Neuronal stem cell (in vitro differentiated cells): ENCODE data around the gene SLITRK1.

Experiments
- DNase-seq: peaks from one replicate; pipeline ENCODE4 v3.0.0-alpha.2; 2013; ENCODE audit warnings: low spot score
- H2AFZ ChIP-seq: one replicate; pipeline ENCODE4 v1.6.1; 2013; ENCODE audit warnings: mild to moderate bottlenecking, low read length, inconsistent platforms
- H2AK5ac ChIP-seq: 2 replicates; pipeline ENCODE4 v1.6.1; 2013; ENCODE audit warnings: low read depth, mild to moderate bottlenecking, inconsistent platforms, low read length, moderate library complexity, mixed read lengths
- H2BK120ac ChIP-seq: 2 replicates; pipeline ENCODE4 v1.6.1; 2013; ENCODE audit warnings: low read depth, mild to moderate bottlenecking, inconsistent platforms, low read length, moderate library complexity, mixed read lengths
- H2BK12ac ChIP-seq: one replicate; pipeline ENCODE4 v1.6.1; 2013; ENCODE audit warnings: low read length, inconsistent platforms
- H2BK15ac ChIP-seq: 2 replicates; pipeline ENCODE4 v1.6.1; 2013; ENCODE audit warnings: mild to moderate bottlenecking, low read length, inconsistent platforms, mixed read lengths
- H2BK5ac ChIP-seq: one replicate; pipeline ENCODE4 v1.6.1; 2013; ENCODE audit warnings: inconsistent platforms, mild to moderate bottlenecking, low read length, moderate library complexity
- H3K14ac ChIP-seq: one replicate; pipeline ENCODE4 v1.6.1; 2013; ENCODE audit warnings: low read length, inconsistent platforms
- H3K18ac ChIP-seq: 2 replicates; pipeline ENCODE4 v1.6.1; 2013; ENCODE audit warnings: low read length, inconsistent platforms
- H3K23ac ChIP-seq: 2 replicates; pipeline ENCODE4 v1.6.1; 2013; ENCODE audit warnings: low read depth, mild to moderate bottlenecking, mixed read lengths, low read length, inconsistent platforms; ENCODE audit not compliant: poor library complexity
- H3K27ac ChIP-seq: replicated peaks from 3 replicates; pipeline ENCODE4 v1.5.1; 2013; ENCODE audit warnings: low read length, inconsistent platforms
- H3K27me3 ChIP-seq, 3 experiments: 2 replicates each; pipeline ENCODE4 v1.6.1; 2013; ENCODE audit warnings: low read length in 3 of 3, mild to moderate bottlenecking in 2 of 3, inconsistent platforms in 1 of 3, low read depth in 1 of 3, mixed read lengths in 1 of 3, moderate library complexity in 1 of 3; ENCODE audit not compliant: control insufficient read depth in 3 of 3, insufficient read depth in 3 of 3
- H3K36me3 ChIP-seq, 2 donors: replicated peaks in 1 of 2; 2 replicates each; pipeline ENCODE4 v1.6.1; 2013; ENCODE audit warnings: low read length in 2 of 2; ENCODE audit not compliant: control insufficient read depth in 2 of 2, insufficient read depth in 2 of 2
- H3K4ac ChIP-seq: 2 replicates; pipeline ENCODE4 v1.6.1; 2013; ENCODE audit warnings: inconsistent platforms, mild to moderate bottlenecking, low read length, moderate library complexity
- H3K4me1 ChIP-seq, 2 donors: 1 replicate in 1 of 2; 2 replicates in 1 of 2; pipeline ENCODE4 v1.6.1; 2013; ENCODE audit warnings: low read length in 2 of 2, low read depth in 1 of 2; ENCODE audit not compliant: control insufficient read depth in 2 of 2, insufficient read depth in 1 of 2
- H3K4me2 ChIP-seq: one replicate; pipeline ENCODE4 v1.6.1; 2013; ENCODE audit warnings: mild to moderate bottlenecking, low read length, inconsistent platforms; ENCODE audit not compliant: insufficient read depth, poor library complexity, severe bottlenecking
- H3K4me3 ChIP-seq, 2 donors: 2 replicates each; pipeline ENCODE4 v1.5.1; 2013; ENCODE audit warnings: low read length in 2 of 2, mild to moderate bottlenecking in 2 of 2, inconsistent platforms in 1 of 2, moderate library complexity in 1 of 2
- H3K79me1 ChIP-seq: one replicate; pipeline ENCODE4 v1.6.1; 2013; ENCODE audit warnings: low read depth, mild to moderate bottlenecking, inconsistent platforms, low read length, moderate library complexity
- H3K9ac ChIP-seq: one replicate; pipeline ENCODE4 v1.6.1; 2013; ENCODE audit warnings: mild to moderate bottlenecking, low read depth, low read length, inconsistent platforms; ENCODE audit not compliant: poor library complexity
- H3K9me3 ChIP-seq, 2 donors: replicated peaks in 1 of 2; 2 replicates each; pipeline versions ENCODE3 to v1.6.1; 2013; ENCODE audit warnings: low read length in 2 of 2, mild to moderate bottlenecking in 2 of 2, inconsistent platforms in 1 of 2, low read depth in 1 of 2, mixed read lengths in 1 of 2, moderate library complexity in 1 of 2; ENCODE audit not compliant: control insufficient read depth in 2 of 2, insufficient read depth in 1 of 2
- H4K8ac ChIP-seq: one replicate; pipeline ENCODE4 v1.6.1; 2013; ENCODE audit warnings: low read depth, mild to moderate bottlenecking, inconsistent platforms, low read length, moderate library complexity
- H4K91ac ChIP-seq: one replicate; pipeline ENCODE4 v1.6.1; 2013; ENCODE audit warnings: low read length, low read depth, mild to moderate bottlenecking, inconsistent platforms; ENCODE audit not compliant: poor library complexity
- WGBS, 2 donors: extraction: QIAGEN DNeasy Blood & Tissue Kit; methylation state at CpG; one replicate each; pipeline ENCODE4 v1.1.7; 2013; ENCODE audit warnings: missing lambda C conversion rate in 2 of 2, mixed read lengths in 1 of 2; ENCODE audit not compliant: insufficient read length in 2 of 2, insufficient replicate concordance in 1 of 2; ENCODE audit errors: extremely low coverage in 2 of 2; 5-methylcytosine and 5-hydroxymethylcytosine counted together

Gene SLITRK1

DNA sequence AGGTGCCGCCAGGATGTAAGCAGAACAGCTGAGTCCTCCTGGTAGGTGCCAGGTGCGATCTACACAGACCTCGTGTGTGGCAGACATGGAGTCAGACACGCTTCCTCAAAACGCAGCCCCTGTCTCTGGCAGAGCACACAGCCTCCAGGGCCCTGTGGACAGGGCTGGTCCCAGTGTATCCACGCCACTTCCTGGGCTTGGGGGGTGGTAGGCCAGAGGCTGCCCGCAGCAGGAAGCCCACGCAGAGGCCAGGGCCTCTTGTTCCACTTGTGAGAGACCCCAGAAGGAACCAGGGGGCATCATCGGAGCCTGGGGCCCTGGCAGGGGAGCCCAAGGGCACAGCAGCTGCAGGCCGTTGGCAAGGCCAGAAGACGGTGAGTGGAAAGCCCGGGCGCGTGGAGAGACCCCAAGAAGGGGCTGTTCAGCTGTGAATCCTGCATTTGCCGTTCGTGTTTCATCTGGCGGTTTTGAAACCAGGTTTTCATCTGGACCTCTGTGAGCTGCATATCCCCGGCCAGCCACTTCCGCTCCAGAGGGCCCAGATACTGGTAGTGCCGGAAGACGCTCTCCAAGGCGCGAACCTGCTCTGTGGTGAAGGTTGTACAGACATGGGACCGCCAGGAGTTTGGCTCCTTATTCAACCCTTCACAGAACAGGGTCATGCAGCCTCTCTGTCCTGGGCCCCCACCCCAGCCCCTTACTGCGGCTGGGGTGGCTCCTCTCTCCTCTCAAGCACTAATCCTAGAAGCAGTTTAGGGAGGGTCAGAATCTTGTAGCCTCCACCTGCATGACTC lies 25.1 kb upstream of the SLITRK1 start:
- no peak overlapping the region for H3K27ac ChIP-seq
- no peaks in the 10 kb centered on the region for H3K79me1 ChIP-seq
- H3K4ac ChIP-seq, result no peak overlapping the region
- H3K27me3 ChIP-seq, result no peaks in the 10 kb centered on the region
- H2BK12ac ChIP-seq, result no peak overlapping the region
- no peak overlapping the region for H3K14ac ChIP-seq
- WGBS, 2 donors, result no CpG with 5 or more reads among the region's 25 CpGs
- no peak overlapping the region for H2BK15ac ChIP-seq
- no peak overlapping the region for H2BK120ac ChIP-seq
- H3K4me2 ChIP-seq, result no peak overlapping the region
- H4K91ac ChIP-seq, result no peak overlapping the region
- H3K18ac ChIP-seq, result peak overlapping the region; percentile 48
- H3K9me3 ChIP-seq, result no peaks in the 10 kb centered on the region
- H2AFZ ChIP-seq, result peak overlapping the region; percentile 29
- no peak overlapping the region for H3K4me3 ChIP-seq
- peak overlapping the region; percentile 68 for H2AK5ac ChIP-seq
- peak overlapping the region; percentile 43 for H4K8ac ChIP-seq
- H3K9ac ChIP-seq, result no peak overlapping the region
- no peak overlapping the region for H2BK5ac ChIP-seq
- peak overlapping the region; percentile 55 for H3K23ac ChIP-seq
- no peaks in the 10 kb centered on the region for H3K4me1 ChIP-seq
- no peaks in the 10 kb centered on the region for H3K36me3 ChIP-seq
- no peak for DNase-seq

DNA sequence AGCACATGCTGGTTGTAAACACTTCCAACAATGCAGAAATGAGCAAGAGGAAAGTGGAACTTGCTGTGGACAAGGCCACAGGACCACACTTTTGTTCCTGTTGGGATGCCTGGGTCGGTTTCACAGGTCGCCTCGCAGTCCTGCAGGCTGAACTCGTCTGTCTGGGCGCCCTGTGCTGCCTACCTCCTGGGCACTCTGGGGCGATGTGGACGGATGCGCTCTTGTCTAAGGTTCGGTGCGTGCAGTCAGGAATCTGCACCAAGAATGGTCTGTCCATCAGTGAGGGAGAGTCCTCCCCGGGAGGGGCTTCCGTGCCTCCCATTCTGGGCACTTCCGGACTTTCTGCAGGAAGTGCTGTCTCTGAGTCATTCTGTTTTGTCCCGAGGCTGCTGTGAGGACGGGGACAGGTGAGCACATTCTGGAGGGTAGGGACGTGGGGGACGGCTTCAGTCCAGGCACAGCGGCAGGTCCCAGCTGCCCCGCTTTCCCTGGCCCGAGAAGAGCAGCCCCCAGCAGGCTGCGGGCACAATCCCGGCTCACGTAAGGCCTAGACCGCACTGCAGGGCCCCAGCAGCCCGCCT lies 24.1 kb upstream of the SLITRK1 start:
- no peak overlapping the region for H3K4me2 ChIP-seq
- no peak overlapping the region for H3K4me3 ChIP-seq
- no CpG with 5 or more reads among the region's 25 CpGs for WGBS, 2 donors
- no peak overlapping the region for H2AFZ ChIP-seq
- no peaks in the 10 kb centered on the region for H3K4me1 ChIP-seq
- no peak overlapping the region for H2BK12ac ChIP-seq
- no peak overlapping the region for H4K8ac ChIP-seq
- no peak overlapping the region for H3K23ac ChIP-seq
- DNase-seq, result no peak
- no peak overlapping the region for H3K4ac ChIP-seq
- H3K9me3 ChIP-seq, result no peaks in the 10 kb centered on the region
- no peaks in the 10 kb centered on the region for H3K27me3 ChIP-seq
- H2BK120ac ChIP-seq, result no peak overlapping the region
- H3K14ac ChIP-seq, result no peak overlapping the region
- peak overlapping the region; percentile 28 for H2AK5ac ChIP-seq
- no peaks in the 10 kb centered on the region for H3K36me3 ChIP-seq
- no peaks in the 10 kb centered on the region for H3K79me1 ChIP-seq
- H2BK5ac ChIP-seq, result no peak overlapping the region
- H3K27ac ChIP-seq, result no peak overlapping the region
- H2BK15ac ChIP-seq, result peak overlapping the region; percentile 17
- H3K9ac ChIP-seq, result no peak overlapping the region
- H4K91ac ChIP-seq, result no peak overlapping the region
- H3K18ac ChIP-seq, result peak overlapping the region; percentile 38

DNA sequence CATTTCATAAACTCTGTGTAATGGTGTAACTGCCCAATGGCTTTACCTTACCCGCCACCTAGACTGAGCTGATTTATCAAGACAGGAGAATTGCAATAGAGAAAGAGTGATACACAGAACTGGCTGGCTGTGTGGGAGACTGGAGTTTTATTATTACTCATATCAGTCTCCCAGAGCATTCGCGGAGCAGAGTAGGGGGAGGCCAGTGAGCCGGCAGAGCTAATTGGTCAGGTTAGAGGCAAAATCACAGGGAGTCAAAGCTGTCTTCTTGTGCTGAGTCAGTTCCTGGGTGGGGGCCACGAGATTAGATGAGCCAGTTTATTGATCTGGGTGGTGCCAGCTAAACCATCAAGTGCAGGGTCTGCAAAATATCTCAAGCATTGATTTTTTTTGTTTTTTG lies 23.4 kb upstream of the SLITRK1 start:
- H2AK5ac ChIP-seq, result no peak overlapping the region
- no peak overlapping the region for H3K4me2 ChIP-seq
- H3K23ac ChIP-seq, result no peak overlapping the region
- H2AFZ ChIP-seq, result no peak overlapping the region
- no peaks in the 10 kb centered on the region for H3K36me3 ChIP-seq
- H2BK12ac ChIP-seq, result no peak overlapping the region
- no peak overlapping the region for H3K9ac ChIP-seq
- no peak overlapping the region for H2BK15ac ChIP-seq
- no peak overlapping the region for H3K4me3 ChIP-seq
- H3K27ac ChIP-seq, result no peak overlapping the region
- no peak overlapping the region for H4K8ac ChIP-seq
- H3K18ac ChIP-seq, result no peak overlapping the region
- no peak overlapping the region for H2BK120ac ChIP-seq
- no CpG with 5 or more reads among the region's 5 CpGs for WGBS, 2 donors
- H3K4me1 ChIP-seq, result no peaks in the 10 kb centered on the region
- H3K14ac ChIP-seq, result no peak overlapping the region
- no peaks in the 10 kb centered on the region for H3K79me1 ChIP-seq
- DNase-seq, result no peak
- no peaks in the 10 kb centered on the region for H3K27me3 ChIP-seq
- no peak overlapping the region for H2BK5ac ChIP-seq
- H3K9me3 ChIP-seq, result no peaks in the 10 kb centered on the region
- H3K4ac ChIP-seq, result no peak overlapping the region
- H4K91ac ChIP-seq, result no peak overlapping the region

DNA sequence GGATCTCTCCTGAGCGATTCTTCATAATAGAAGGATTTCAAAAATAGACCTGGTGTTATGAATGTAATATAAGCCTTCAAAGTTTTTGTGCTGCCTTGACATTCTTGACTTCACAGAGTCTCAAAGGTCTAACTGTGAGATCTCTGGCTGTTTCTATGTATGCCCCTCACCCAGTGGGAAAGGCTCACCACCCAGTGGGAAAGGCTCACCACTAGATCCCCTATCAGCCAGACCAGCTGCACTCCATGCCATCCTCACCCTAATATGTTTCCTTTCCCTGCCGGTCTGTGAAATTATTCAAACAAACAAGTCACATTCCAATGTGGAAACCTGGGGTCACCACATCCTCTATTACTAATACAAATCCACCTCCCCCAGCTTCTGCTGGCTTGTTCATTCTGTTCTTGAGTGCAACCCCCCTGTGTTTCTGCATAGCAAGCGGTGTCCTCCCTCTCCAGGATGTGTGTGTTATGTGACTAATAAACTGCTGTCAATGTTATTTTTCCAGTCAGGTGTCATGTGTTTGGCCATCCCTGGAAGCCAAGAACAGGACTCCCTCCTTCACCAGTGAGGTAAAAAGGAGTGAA lies 13.8 kb upstream of the SLITRK1 start:
- H3K4me3 ChIP-seq, result no peak overlapping the region
- WGBS, 2 donors, result no CpG with 5 or more reads among the region's 3 CpGs

More for the DNA sequence above, 13.8 kb upstream of the SLITRK1 start:
- peak overlapping the region; percentile 64 for H2AFZ ChIP-seq
- H3K18ac ChIP-seq, result no peak overlapping the region
- H3K27ac ChIP-seq, result no peak overlapping the region
- H2BK12ac ChIP-seq, result no peak overlapping the region
- H3K9me3 ChIP-seq, result peaks cover 0 to 6% of the 10 kb centered on the region in 2 donors
- no peak overlapping the region for H2AK5ac ChIP-seq
- H2BK120ac ChIP-seq, result no peak overlapping the region
- no peaks in the 10 kb centered on the region for H3K36me3 ChIP-seq
- H3K23ac ChIP-seq, result no peak overlapping the region
- no peaks in the 10 kb centered on the region for H3K4me1 ChIP-seq
- H3K27me3 ChIP-seq, result no peaks in the 10 kb centered on the region
- no peak overlapping the region for H3K4me2 ChIP-seq
- H4K91ac ChIP-seq, result no peak overlapping the region
- DNase-seq, result no peak
- no peak overlapping the region for H2BK15ac ChIP-seq
- H3K14ac ChIP-seq, result no peak overlapping the region
- H3K9ac ChIP-seq, result no peak overlapping the region
- H4K8ac ChIP-seq, result no peak overlapping the region
- no peak overlapping the region for H3K4ac ChIP-seq
- no peaks in the 10 kb centered on the region for H3K79me1 ChIP-seq
- H2BK5ac ChIP-seq, result no peak overlapping the region
